22Rv1 (cell line): Measurements from ENCODE around the gene SIX5.
"Not testable (repeated sequence)": the region's sequence is repeated elsewhere in the genome, so short reads cannot be mapped to it uniquely, and the experiment has no call there.

Source experiments
- H3K27ac ChIP-seq: fragments of 450-650 bp; 2 replicates; pipeline ENCODE4 v1.5.1; 2017
- ZFX ChIP-seq: fragments of 450-650 bp; IDR thresholded peaks from 2 replicates; pipeline ENCODE4 v1.6.1; 2017; ENCODE audit warnings: antibody characterized with exemption, borderline replicate concordance
- TF ChIP-seq, protein P1 (sequence below): fragments of 450-650 bp; IDR thresholded peaks from 2 replicates; pipeline ENCODE4 v1.5.1; 2017; ENCODE audit warnings: mild to moderate bottlenecking

Gene SIX5

DNA sequence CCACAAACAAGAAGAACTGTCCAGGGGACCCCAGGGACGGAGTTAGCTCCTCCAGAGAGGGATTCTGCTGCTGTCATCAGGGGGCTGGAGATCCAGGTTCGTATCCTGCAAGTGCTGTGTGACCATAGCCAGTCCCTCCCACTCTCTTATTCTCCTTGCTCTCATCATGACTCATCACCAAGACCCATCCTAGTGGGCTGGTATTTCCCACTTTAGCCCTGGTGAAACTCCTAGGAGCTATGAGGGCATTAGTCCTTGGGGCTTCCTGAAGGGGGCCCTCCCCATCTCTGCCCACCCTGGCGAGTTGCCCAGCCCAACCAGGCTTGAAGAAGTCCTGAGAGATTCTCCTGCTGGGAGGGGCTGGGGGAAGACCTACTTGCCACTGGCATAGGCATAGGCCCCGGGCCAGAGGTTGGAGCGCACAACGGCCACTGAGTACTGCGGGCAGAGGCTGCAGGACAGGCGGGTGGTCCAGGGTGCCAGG lies 31.1 kb upstream of the SIX5 start:
- no peak overlapping the region for H3K27ac ChIP-seq
- TF ChIP-seq, protein P1, sequence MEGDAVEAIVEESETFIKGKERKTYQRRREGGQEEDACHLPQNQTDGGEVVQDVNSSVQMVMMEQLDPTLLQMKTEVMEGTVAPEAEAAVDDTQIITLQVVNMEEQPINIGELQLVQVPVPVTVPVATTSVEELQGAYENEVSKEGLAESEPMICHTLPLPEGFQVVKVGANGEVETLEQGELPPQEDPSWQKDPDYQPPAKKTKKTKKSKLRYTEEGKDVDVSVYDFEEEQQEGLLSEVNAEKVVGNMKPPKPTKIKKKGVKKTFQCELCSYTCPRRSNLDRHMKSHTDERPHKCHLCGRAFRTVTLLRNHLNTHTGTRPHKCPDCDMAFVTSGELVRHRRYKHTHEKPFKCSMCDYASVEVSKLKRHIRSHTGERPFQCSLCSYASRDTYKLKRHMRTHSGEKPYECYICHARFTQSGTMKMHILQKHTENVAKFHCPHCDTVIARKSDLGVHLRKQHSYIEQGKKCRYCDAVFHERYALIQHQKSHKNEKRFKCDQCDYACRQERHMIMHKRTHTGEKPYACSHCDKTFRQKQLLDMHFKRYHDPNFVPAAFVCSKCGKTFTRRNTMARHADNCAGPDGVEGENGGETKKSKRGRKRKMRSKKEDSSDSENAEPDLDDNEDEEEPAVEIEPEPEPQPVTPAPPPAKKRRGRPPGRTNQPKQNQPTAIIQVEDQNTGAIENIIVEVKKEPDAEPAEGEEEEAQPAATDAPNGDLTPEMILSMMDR, result no peak
- TF ChIP-seq ZFX, result no peak

DNA sequence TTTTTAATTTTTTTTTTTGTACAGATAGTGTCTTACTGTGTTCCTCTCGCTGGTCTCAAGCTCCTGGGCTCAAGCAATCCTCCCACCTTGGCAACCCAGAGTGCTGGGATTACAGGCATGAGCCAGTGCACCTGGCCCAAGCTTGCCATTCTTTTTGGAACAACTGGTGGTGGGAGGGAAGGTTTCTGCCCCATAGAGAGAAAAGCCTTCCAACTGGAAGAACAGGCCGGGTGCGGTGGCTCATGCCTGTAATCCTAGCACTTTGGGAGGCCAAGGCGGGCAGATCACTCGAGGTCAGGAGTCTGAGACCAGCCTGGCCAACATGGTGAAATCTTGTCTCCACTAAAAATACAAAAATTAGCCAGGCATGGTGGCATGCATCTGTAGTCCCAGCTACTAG lies 30.5 kb upstream of the SIX5 start:
- not testable (repeated sequence) for H3K27ac ChIP-seq

DNA sequence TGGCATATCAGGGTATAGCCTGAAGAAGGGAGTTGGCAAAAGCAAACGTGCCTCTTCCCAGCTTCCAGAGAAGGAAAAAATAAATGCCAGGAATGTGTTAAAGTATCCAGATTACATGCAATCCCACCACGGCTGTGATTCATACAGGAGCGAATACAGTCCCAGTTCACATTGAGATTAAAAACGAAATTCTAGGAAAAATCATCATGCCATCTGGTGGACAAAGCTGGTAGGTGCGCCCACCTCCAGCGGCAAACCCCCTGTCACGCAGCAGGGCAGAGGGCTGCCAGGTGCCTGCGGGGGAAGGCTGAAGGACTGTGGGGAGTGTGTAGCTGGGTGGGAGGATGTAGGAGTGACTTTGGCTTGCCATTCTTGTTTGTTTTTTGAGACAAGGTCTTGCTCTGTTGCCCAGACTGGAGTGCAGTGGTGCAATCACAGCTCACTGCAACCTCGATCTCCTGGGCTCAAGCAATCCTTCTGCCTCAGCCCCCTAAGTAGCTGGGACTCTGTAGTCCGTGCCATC lies 30.0 kb upstream of the SIX5 start:
- TF ChIP-seq ZFX, result no peak
- TF ChIP-seq, protein P1, result peak; percentile 83
- H3K27ac ChIP-seq, result no peak overlapping the region

DNA sequence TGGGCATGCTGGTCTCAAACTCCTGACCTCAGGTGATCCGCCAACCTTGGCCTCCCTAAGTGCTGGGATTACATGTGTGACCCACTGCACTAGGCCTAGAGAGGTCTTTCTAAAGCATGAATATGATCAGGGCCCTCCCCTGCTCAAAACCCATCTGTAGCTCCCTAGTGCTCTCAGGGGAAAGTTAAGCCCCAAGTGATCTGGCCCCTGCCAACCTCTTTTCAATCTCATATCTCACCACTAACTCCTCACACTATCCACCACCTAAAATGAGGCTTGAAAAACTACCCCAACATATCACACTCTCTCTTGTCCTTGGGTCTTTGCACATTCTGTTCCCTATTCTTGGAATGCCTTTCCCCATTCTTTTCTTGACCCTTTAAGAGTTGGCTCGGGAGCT lies 25.6 kb upstream of the SIX5 start:
- no peak overlapping the region for H3K27ac ChIP-seq
- TF ChIP-seq, protein P1, result no peak
- no peak for TF ChIP-seq ZFX

DNA sequence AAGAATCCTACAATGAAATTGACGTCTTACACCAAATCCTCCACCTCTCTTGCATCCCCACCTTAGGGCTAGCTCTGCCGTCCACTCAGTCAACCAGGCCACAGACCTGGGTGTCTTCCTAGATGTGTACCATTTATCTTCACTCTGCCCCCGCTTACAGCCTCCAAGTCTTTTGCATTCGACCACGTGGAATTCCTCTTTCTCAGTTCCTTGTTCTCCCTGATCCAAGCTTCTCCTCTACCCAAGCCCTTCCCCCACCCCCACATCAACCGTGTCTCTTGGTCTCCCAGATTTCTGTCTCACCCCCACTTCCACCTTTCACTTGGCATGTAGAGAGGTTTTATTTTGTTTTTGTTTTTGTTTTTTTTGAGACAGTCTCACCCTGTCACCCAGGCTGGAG lies 24.8 kb upstream of the SIX5 start:
- no peak for TF ChIP-seq ZFX
- TF ChIP-seq, protein P1, result no peak
- no peak overlapping the region for H3K27ac ChIP-seq

DNA sequence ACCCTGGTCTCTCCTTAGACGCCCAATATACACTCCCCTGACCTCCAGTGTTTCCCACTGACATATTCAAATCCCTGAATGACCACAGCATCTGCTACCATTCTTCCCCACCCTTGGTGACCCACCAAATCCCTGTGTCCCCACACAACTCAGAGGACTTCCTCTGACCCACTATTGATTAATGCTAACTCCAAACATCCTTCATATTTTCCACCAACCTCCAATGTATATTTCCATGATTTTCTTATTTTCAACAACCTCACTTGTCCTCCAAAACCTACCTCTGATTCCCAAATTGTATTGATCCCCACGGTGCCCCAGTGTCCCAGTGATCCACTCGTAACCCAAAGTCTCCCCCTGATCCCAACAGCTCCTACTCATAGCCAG lies 24.1 kb upstream of the SIX5 start:
- H3K27ac ChIP-seq, result no peak overlapping the region
- TF ChIP-seq ZFX, result no peak
- TF ChIP-seq, protein P1, result no peak

DNA sequence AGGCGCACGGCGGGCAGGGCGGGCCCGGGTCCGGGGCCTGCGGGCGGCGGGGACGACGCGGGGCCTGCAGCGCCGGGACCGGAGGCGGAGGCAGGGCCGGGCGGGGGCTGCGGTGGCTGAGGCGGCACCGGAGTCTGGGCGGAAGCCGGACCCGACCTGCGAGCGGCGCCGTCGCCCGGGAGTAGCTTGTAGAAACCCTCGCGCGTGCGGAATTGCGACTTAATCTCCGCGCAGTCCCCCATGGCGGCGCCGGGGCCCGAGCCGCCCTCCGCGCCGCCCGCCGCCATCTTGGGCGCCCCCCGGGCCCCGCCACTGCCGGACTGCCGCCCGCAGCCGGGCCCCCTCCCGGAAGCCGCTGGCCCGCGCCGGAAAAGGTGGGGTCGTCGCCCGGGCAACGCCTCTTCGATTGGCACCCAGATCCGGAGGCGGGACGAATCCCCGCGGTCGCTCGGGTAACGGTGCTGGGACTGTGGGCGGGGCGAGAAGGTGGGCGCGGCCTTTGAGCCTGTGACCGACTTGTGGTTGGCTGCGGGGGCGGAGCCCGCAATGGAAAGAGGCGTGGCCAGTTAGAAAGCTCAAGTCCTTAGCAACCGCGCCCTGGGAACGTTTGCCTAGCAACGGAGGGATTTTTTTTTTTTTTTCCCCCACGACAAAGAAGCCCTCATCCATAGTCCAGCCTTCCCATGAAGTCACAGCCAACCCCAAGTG lies 23.6 kb upstream of the SIX5 start, which contains the start of gene DMWD:
Gene DMWD, minus strand, starts transcription at position 376 of the 708 bp plus-strand sequence. Its CDS starts 89 bp downstream, at position 287.
- H3K27ac ChIP-seq, result peak within 1 kb of the TSS; percentile 72
- TF ChIP-seq, protein P1, result no peak
- no peak for TF ChIP-seq ZFX
